ENCODE results near the gene PSMC1. TPM values are rescaled to one million over a fixed set of nuclear protein-coding genes. Genes with fewer than 3 reads are reported as not detected.
"Not testable (repeated sequence)": the region's sequence is repeated elsewhere in the genome, so short reads cannot be mapped to it uniquely, and the experiment has no call there.

Gene PSMC1
- total and polyA plus RNA-seq, 4 donors: 73.6 to 195 (median 110) TPM

- H3K4me3 ChIP-seq: no peak overlapping the region
- no peaks in the 10 kb centered on the region for H3K4me1 ChIP-seq (ENCODE audit: control insufficient read depth in 5 of 5, insufficient read depth in 5 of 5, low read length in 5 of 5)
- H3K9ac ChIP-seq (ENCODE audit: insufficient read depth in 1 of 2, low read length in 2 of 2): no peak overlapping the region
- 83 to 89% methylated on average over 4 of the region's 4 CpGs for WGBS, 2 donors
- peaks cover 0 to 2% (median 0%) of the 10 kb centered on the region in 4 donors for H3K9me3 ChIP-seq (ENCODE audit: control insufficient read depth in 4 of 4, insufficient read depth in 3 of 4, low read length in 3 of 4)
- peaks cover 0 to 3% (median 2%) of the 10 kb centered on the region in 3 donors for H3K27me3 ChIP-seq (ENCODE audit: control insufficient read depth in 3 of 3, insufficient read depth in 3 of 3, low read length in 2 of 3)
- ATAC-seq (ENCODE audit: insufficient read depth, low FRiP score) (no peak), DNase-seq (no peak)
- no peak overlapping the region for H3K27ac ChIP-seq (ENCODE audit: low read depth in 1 of 2, low read length in 1 of 2)
- TF ChIP-seq CTCF (IDR thresholded peaks at IDR 0.05; ENCODE audit: control extremely low read depth, extremely low read depth): no peak
- H3K36me3 ChIP-seq (ENCODE audit: control insufficient read depth in 4 of 4, insufficient read depth in 4 of 4, low read length in 4 of 4): no peaks in the 10 kb centered on the region
Measured at GRCh38 chr14:90246936-90247335, 9.4 kb upstream of the PSMC1 start.

GRCh38 chr14:90247441-90247840, 8.9 kb upstream of the PSMC1 start:
- not testable (repeated sequence) for H3K4me1 ChIP-seq (ENCODE audit: control insufficient read depth in 5 of 5, insufficient read depth in 5 of 5, low read length in 5 of 5); H3K9me3 ChIP-seq (ENCODE audit: control insufficient read depth in 4 of 4, insufficient read depth in 3 of 4, low read length in 3 of 4); H3K36me3 ChIP-seq (ENCODE audit: control insufficient read depth in 4 of 4, insufficient read depth in 4 of 4, low read length in 4 of 4); H3K4me3 ChIP-seq; H3K27ac ChIP-seq (ENCODE audit: low read depth in 1 of 2, low read length in 1 of 2); ATAC-seq (ENCODE audit: insufficient read depth, low FRiP score); DNase-seq; H3K9ac ChIP-seq (ENCODE audit: insufficient read depth in 1 of 2, low read length in 2 of 2); H3K27me3 ChIP-seq (ENCODE audit: control insufficient read depth in 3 of 3, insufficient read depth in 3 of 3, low read length in 2 of 3)
- 81 to 88% methylated on average over 10 of the region's 10 CpGs for WGBS, 2 donors

- Histone ChIP-seq H3K27ac (ENCODE audit: low read depth in 1 of 2, low read length in 1 of 2) (no peak overlapping the region), H3K27me3 (ENCODE audit: control insufficient read depth in 3 of 3, insufficient read depth in 3 of 3, low read length in 2 of 3) (peaks cover 2 to 4% (median 3%) of the 10 kb centered on the region in 3 donors), H3K9me3 (ENCODE audit: control insufficient read depth in 4 of 4, insufficient read depth in 3 of 4, low read length in 3 of 4) (peaks cover 0 to 2% (median 0%) of the 10 kb centered on the region in 4 donors), H3K4me1 (ENCODE audit: control insufficient read depth in 5 of 5, insufficient read depth in 5 of 5, low read length in 5 of 5) (no peaks in the 10 kb centered on the region), H3K36me3 (ENCODE audit: control insufficient read depth in 4 of 4, insufficient read depth in 4 of 4, low read length in 4 of 4) (no peaks in the 10 kb centered on the region), H3K4me3 (no peak overlapping the region), H3K9ac (ENCODE audit: insufficient read depth in 1 of 2, low read length in 2 of 2) (no peak overlapping the region)
- 89 to 97% methylated on average over 2 of the region's 2 CpGs for WGBS, 2 donors
- no peak for ATAC-seq (ENCODE audit: insufficient read depth, low FRiP score)
- DNase-seq: no peak
- no peak for TF ChIP-seq CTCF (IDR thresholded peaks at IDR 0.05; ENCODE audit: control extremely low read depth, extremely low read depth)
Measured at GRCh38 chr14:90248594-90248993, 7.8 kb upstream of the PSMC1 start.

GRCh38 chr14:90253826-90254225, 2.5 kb upstream of the PSMC1 start:
- no peak for TF ChIP-seq CTCF (IDR thresholded peaks at IDR 0.05; ENCODE audit: control extremely low read depth, extremely low read depth)
- no peak overlapping the region for H3K4me3 ChIP-seq
- no peaks in the 10 kb centered on the region for H3K36me3 ChIP-seq (ENCODE audit: control insufficient read depth in 4 of 4, insufficient read depth in 4 of 4, low read length in 4 of 4)
- WGBS, 2 donors: 84 to 96% methylated on average over 8 of the region's 8 CpGs
- peaks cover 3 to 7% (median 4%) of the 10 kb centered on the region in 3 donors for H3K27me3 ChIP-seq (ENCODE audit: control insufficient read depth in 3 of 3, insufficient read depth in 3 of 3, low read length in 2 of 3)
- peaks cover 0 to 16% (median 5%) of the 10 kb centered on the region in 5 donors for H3K4me1 ChIP-seq (ENCODE audit: control insufficient read depth in 5 of 5, insufficient read depth in 5 of 5, low read length in 5 of 5)
- no peak for DNase-seq
- ATAC-seq (ENCODE audit: insufficient read depth, low FRiP score): no peak
- peaks cover 0 to 2% (median 0%) of the 10 kb centered on the region in 4 donors for H3K9me3 ChIP-seq (ENCODE audit: control insufficient read depth in 4 of 4, insufficient read depth in 3 of 4, low read length in 3 of 4)
- H3K27ac ChIP-seq (ENCODE audit: low read depth in 1 of 2, low read length in 1 of 2): no peak overlapping the region
- no peak overlapping the region for H3K9ac ChIP-seq (ENCODE audit: insufficient read depth in 1 of 2, low read length in 2 of 2)

Measured in lung (tissue), 12 donors.